ENCODE results near the gene IDH3B. TPM values are rescaled to one million over a fixed set of nuclear protein-coding genes. Genes with fewer than 3 reads are reported as not detected.

Gene IDH3B
- total and polyA plus RNA-seq, 2 donors (not counting 1 experiment from before 2014, with no cell fraction given), result 131 to 225 TPM

DNA sequence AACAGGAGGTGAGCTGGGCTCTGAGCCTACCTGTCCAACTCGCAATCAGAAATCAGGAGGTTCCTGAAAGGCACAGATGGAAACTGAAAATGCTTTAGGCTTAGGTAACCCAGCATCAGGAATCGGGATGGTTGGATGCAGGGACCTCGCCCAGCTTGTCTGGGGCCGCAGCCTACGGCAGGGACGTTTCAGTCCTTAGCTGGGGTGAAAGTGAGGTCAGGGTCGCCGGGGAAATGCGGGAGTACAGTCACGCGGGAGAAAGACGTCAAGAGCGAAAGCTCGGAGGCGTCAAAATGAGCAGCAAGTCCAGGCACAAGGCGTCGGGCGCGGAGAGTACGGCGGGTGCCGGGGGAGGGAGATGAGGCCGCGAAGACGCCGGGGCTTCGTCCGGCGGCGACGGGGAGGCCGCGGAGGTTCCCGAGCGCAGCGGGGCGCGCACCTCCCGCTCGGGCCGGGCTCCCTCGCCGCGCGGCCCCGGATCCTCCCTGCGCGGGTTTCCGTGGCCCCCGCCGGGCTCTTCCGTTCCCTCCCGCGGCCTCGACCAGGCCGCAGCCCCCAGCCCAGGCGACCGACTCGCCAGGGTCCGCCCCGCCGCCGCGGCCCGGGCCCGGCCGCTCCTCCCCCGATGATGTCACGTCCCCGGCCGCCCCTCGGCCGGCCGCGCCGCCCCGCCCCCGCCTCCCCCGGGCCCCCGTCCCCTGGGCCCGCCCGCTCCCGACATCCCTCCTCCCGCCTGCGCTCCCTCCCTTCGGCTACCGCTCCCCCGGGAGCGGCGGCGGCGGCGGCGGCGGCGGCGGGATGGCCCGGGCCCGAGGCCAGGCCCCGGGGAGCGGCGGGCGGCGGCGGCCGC, 28.2 kb upstream of the IDH3B start, which contains the start of gene EBF4:
Gene EBF4 (plus strand): TSS at position 745 of the 850 bp plus-strand sequence. CDS start 866 bp downstream, outside the sequence.
- Mint-ChIP-seq H3K4me1 (peaks cover 22% of the 10 kb centered on the region), H3K9me3 (ENCODE audit: insufficient read depth) (no peaks in the 10 kb centered on the region), H3K4me3 (peak within 1 kb of the TSS; percentile 91), H3K27me3 (peaks cover 69% of the 10 kb centered on the region), H3K27ac (peak within 1 kb of the TSS; percentile 74)
- Histone ChIP-seq H4K20me1 (ENCODE audit: control insufficient read depth, insufficient read depth, low read length, poor library complexity, severe bottlenecking) (no peaks in the 10 kb centered on the region), H2AFZ (ENCODE audit: insufficient read depth, low read depth, low read length, poor library complexity, severe bottlenecking) (peak within 1 kb of the TSS; percentile 69), H3K4me3 (ENCODE audit: control extremely low read depth in 1 of 5, extremely low read depth in 1 of 5, insufficient read depth in 1 of 5, low read depth in 2 of 5, low read length in 4 of 5) (peak within 1 kb of the TSS in 4 of 5 experiments; percentile 34 to 49 (median 40)), H3K79me2 (ENCODE audit: control insufficient read depth, insufficient read depth, low read length) (no peaks in the 10 kb centered on the region), H3K27me3 (replicated peaks in 1 of 4; ENCODE audit: control extremely low read depth in 1 of 4, control insufficient read depth in 3 of 4, insufficient read depth in 4 of 4, low read length in 3 of 4) (peaks cover 0 to 65% (median 32%) of the 10 kb centered on the region in 4 experiments), H3K36me3 (replicated peaks in 1 of 2; ENCODE audit: control extremely low read depth in 1 of 2, control insufficient read depth in 1 of 2, extremely low read depth in 1 of 2, insufficient read depth in 2 of 2, low read length in 1 of 2) (no peaks in the 10 kb centered on the region), H3K9ac (ENCODE audit: low read length) (peak within 1 kb of the TSS; percentile 41), H3K4me2 (replicated peaks; ENCODE audit: low read depth, low read length, poor library complexity, severe bottlenecking) (peak within 1 kb of the TSS; percentile 87), H3K4me1 (ENCODE audit: control insufficient read depth in 2 of 2, insufficient read depth in 2 of 2, low read length in 2 of 2) (peaks cover 14 to 19% of the 10 kb centered on the region in 2 donors), H3K9me3 (ENCODE audit: control extremely low read depth in 1 of 3, control insufficient read depth in 2 of 3, insufficient read depth in 1 of 3, low read length in 2 of 3) (peaks cover 0 to 15% (median 0%) of the 10 kb centered on the region in 3 donors), H3K27ac (ENCODE audit: low read length in 2 of 2) (no peak within 1 kb of the TSS)
- POLR2A ChIA-PET, result interaction anchor here (0.9 kb wide), 1 partner anchor 28 kb away, joined by 3 read pairs; the partner anchor contains the start of gene IDH3B
- TF ChIP-seq, protein P1, sequence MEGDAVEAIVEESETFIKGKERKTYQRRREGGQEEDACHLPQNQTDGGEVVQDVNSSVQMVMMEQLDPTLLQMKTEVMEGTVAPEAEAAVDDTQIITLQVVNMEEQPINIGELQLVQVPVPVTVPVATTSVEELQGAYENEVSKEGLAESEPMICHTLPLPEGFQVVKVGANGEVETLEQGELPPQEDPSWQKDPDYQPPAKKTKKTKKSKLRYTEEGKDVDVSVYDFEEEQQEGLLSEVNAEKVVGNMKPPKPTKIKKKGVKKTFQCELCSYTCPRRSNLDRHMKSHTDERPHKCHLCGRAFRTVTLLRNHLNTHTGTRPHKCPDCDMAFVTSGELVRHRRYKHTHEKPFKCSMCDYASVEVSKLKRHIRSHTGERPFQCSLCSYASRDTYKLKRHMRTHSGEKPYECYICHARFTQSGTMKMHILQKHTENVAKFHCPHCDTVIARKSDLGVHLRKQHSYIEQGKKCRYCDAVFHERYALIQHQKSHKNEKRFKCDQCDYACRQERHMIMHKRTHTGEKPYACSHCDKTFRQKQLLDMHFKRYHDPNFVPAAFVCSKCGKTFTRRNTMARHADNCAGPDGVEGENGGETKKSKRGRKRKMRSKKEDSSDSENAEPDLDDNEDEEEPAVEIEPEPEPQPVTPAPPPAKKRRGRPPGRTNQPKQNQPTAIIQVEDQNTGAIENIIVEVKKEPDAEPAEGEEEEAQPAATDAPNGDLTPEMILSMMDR (IDR thresholded peaks at IDR 0.05), result no peak
- peak; percentile 59 for TF ChIP-seq EZH2 (IDR thresholded peaks at IDR 0.05; ENCODE audit: borderline replicate concordance, insufficient read depth, low read depth, low read length, poor library complexity, severe bottlenecking)
- 8% methylated on average over 93 of the region's 106 CpGs for WGBS (ENCODE audit: insufficient coverage)
- intact Hi-C loops (cut with micrococcal nuclease), result loop anchor here (2.0 kb wide), 1 partner anchor 41 kb away; no protein-coding TSS in a partner anchor
- DNase-seq (peak; percentile 56), ATAC-seq (ENCODE audit: low read depth) (peak; percentile 56)
- CTCF ChIA-PET, result interaction anchor here (1.1 kb wide), 1 partner anchor 39 kb away, joined by 4 read pairs; the partner anchor contains the start of gene NOP56
